Stimulated activated CD8-positive, alpha-beta memory T cell treated with anti-CD3 and anti-CD28 coated beads, Interleukin-2, amount 100 ng/mL, for 1 hour (primary cell): ENCODE data around the gene HMCN2.

ENCODE experiments used
- DNase-seq, 2 donors: peaks; one replicate each; pipeline ENCODE4 v3.0.0-alpha.2; 2020; ENCODE audit warnings: low read depth in 2 of 2

The HMCN2 gene

GRCh38 chr9:130307667-130307943, 42.0 kb downstream of the HMCN2 start:
- no peak for DNase-seq

GRCh38 chr9:130308081-130308571, 42.6 kb downstream of the HMCN2 start:
- no peak for DNase-seq

GRCh38 chr9:130309689-130310455, 44.3 kb downstream of the HMCN2 start:
- no peak for DNase-seq

- no peak for DNase-seq
These were observed 44.9 kb downstream of the HMCN2 start for GRCh38 chr9:130310456-130310855.

- no peak for DNase-seq
These were observed 45.4 kb downstream of the HMCN2 start for GRCh38 chr9:130311003-130311402.

- no peak for DNase-seq
These were observed 46.0 kb downstream of the HMCN2 start for GRCh38 chr9:130311408-130312140.

GRCh38 chr9:130313103-130313858, 47.7 kb downstream of the HMCN2 start:
- no peak for DNase-seq

GRCh38 chr9:130315446-130316226, 50.1 kb downstream of the HMCN2 start:
- DNase-seq = no peak

- DNase-seq = no peak
These were observed 50.9 kb downstream of the HMCN2 start for GRCh38 chr9:130316430-130316829.

GRCh38 chr9:130319300-130319699, 53.7 kb downstream of the HMCN2 start:
- no peak for DNase-seq

- DNase-seq = no peak
These were observed 54.6 kb downstream of the HMCN2 start for GRCh38 chr9:130319944-130320712.

GRCh38 chr9:130320723-130321481, 55.3 kb downstream of the HMCN2 start:
- DNase-seq = no peak

- no peak for DNase-seq
These were observed 56.0 kb downstream of the HMCN2 start for GRCh38 chr9:130321539-130321938.

- DNase-seq = no peak
These were observed 57.6 kb downstream of the HMCN2 start for GRCh38 chr9:130323051-130323745.

- DNase-seq = no peak
These were observed 60.4 kb downstream of the HMCN2 start for GRCh38 chr9:130325921-130326320.

GRCh38 chr9:130327070-130327780, 61.7 kb downstream of the HMCN2 start:
- DNase-seq = no peak

- no peak for DNase-seq
These were observed 62.3 kb downstream of the HMCN2 start for GRCh38 chr9:130327781-130328348.

- DNase-seq = no peak
These were observed 62.8 kb downstream of the HMCN2 start for GRCh38 chr9:130328349-130328801.

- DNase-seq = no peak
These were observed 63.5 kb downstream of the HMCN2 start for GRCh38 chr9:130329061-130329460.
